ENCODE measurements around the gene SERPINE2.

DNA sequence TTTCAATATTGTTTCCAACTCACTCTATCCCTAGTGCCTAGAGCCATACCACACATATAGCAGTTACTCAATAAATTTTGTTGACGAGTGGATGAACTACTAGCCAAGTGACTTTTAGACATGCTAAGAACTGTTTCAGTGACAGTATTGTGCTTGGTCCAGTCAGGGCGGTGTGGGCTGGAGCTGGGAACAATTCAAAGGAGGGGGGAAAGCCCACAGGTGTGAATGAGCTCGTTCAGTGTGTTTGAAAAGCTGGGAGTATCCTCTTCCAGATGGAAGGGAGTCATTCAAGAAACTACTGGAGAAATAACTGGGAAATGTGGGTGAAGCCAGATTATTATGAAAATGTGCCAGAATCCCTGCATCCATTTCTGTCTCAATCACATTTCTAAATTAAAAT, 1.7 kb upstream of the SERPINE2 start:
- TF ChIP-seq, protein P1, sequence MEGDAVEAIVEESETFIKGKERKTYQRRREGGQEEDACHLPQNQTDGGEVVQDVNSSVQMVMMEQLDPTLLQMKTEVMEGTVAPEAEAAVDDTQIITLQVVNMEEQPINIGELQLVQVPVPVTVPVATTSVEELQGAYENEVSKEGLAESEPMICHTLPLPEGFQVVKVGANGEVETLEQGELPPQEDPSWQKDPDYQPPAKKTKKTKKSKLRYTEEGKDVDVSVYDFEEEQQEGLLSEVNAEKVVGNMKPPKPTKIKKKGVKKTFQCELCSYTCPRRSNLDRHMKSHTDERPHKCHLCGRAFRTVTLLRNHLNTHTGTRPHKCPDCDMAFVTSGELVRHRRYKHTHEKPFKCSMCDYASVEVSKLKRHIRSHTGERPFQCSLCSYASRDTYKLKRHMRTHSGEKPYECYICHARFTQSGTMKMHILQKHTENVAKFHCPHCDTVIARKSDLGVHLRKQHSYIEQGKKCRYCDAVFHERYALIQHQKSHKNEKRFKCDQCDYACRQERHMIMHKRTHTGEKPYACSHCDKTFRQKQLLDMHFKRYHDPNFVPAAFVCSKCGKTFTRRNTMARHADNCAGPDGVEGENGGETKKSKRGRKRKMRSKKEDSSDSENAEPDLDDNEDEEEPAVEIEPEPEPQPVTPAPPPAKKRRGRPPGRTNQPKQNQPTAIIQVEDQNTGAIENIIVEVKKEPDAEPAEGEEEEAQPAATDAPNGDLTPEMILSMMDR (conservative IDR thresholded peaks at IDR 0.05) = no peak
- TF ChIP-seq ZFX (IDR thresholded peaks at IDR 0.05) = no peak
